HepG2 (cell line): ENCODE data around the gene ARL2. TPM values are rescaled to one million over a fixed set of nuclear protein-coding genes. Genes with fewer than 3 reads are reported as not detected.
A peak's percentile ranks its signal among the peaks of the same experiment; 100 is the strongest.

Experiments
- ADNP ChIP-seq: sonication (generic); formaldehyde crosslinking; IDR thresholded peaks from 2 replicates; pipeline ENCODE4 v1.4.0; 2020; ENCODE audit warnings: missing genetic modification reagents
- CBFB ChIP-seq: sonication (generic); formaldehyde crosslinking; IDR thresholded peaks from 2 replicates; pipeline ENCODE4 v1.4.0; 2020; ENCODE audit warnings: missing genetic modification reagents
- ELK4 ChIP-seq: sonication (generic); formaldehyde crosslinking; IDR thresholded peaks from 2 replicates; pipeline ENCODE4 v1.9.0; 2021; ENCODE audit warnings: missing genetic modification reagents, borderline replicate concordance
- GABPB1 ChIP-seq: IDR thresholded peaks from 2 replicates; pipeline ENCODE4 v1.6.1; 2016; ENCODE audit warnings: mild to moderate bottlenecking, missing genetic modification reagents, moderate library complexity, missing compliant biosample characterization
- KLF6 ChIP-seq: IDR thresholded peaks from 2 replicates; pipeline ENCODE4 v1.8.0; 2016; ENCODE audit warnings: missing biosample characterization, missing genetic modification reagents
- MAX ChIP-seq: IDR thresholded peaks from 2 replicates; pipeline ENCODE4 v1.6.1; 2012; ENCODE audit warnings: inconsistent platforms
- NR0B2 ChIP-seq: sonication (generic); formaldehyde crosslinking; IDR thresholded peaks from 2 replicates; pipeline ENCODE4 v1.4.0; 2020; ENCODE audit warnings: mild to moderate bottlenecking, missing genetic modification reagents
- PHB2 ChIP-seq: fragments of 450-650 bp; IDR thresholded peaks from 2 replicates; pipeline ENCODE4 v1.6.1; 2018; ENCODE audit not compliant: partially characterized antibody
- PLSCR1 ChIP-seq: sonication (generic); formaldehyde crosslinking; IDR thresholded peaks from 2 replicates; pipeline ENCODE4 v1.5.0; 2020; ENCODE audit warnings: missing genetic modification reagents, mild to moderate bottlenecking, borderline replicate concordance
- RAD21 ChIP-seq: fragments of 450-650 bp; formaldehyde crosslinking; IDR thresholded peaks from 2 replicates; pipeline ENCODE4 v1.5.0; 2020; ENCODE audit warnings: mild to moderate bottlenecking
- SP4 ChIP-seq: sonication (generic); formaldehyde crosslinking; IDR thresholded peaks from 2 replicates; pipeline ENCODE4 v1.8.1; 2023; ENCODE audit warnings: mild to moderate bottlenecking, missing genetic modification reagents
- U2AF1 ChIP-seq: fragments of 200-400 bp; formaldehyde crosslinking; optimal IDR thresholded peaks from 2 replicates; pipeline ENCODE3; 2017; ENCODE audit warnings: mild to moderate bottlenecking, low read depth, low read length
- ZNF136 ChIP-seq: sonication (generic); formaldehyde crosslinking; IDR thresholded peaks from 2 replicates; pipeline ENCODE4 v1.8.1; 2022; ENCODE audit warnings: low read depth, mild to moderate bottlenecking, moderate library complexity, missing genetic modification reagents
- ZNF160 ChIP-seq: sonication (generic); formaldehyde crosslinking; IDR thresholded peaks from 2 replicates; pipeline ENCODE4 v1.8.0; 2022; ENCODE audit warnings: mild to moderate bottlenecking, inconsistent platforms, missing genetic modification reagents
- ZNF18 ChIP-seq: sonication (generic); formaldehyde crosslinking; IDR thresholded peaks from 2 replicates; pipeline ENCODE4 v1.8.0; 2022; ENCODE audit warnings: mild to moderate bottlenecking, missing genetic modification reagents; ENCODE audit not compliant: insufficient replicate concordance
- ZNF234 ChIP-seq: sonication (generic); formaldehyde crosslinking; conservative IDR thresholded peaks from 2 replicates; pipeline ENCODE4 v1.5.1; 2020; ENCODE audit warnings: mild to moderate bottlenecking, missing genetic modification reagents
- ZNF264 ChIP-seq: sonication (generic); formaldehyde crosslinking; IDR thresholded peaks from 2 replicates; pipeline ENCODE4 v1.4.0; 2020; ENCODE audit warnings: missing genetic modification reagents
- ZNF275 ChIP-seq: sonication (generic); formaldehyde crosslinking; IDR thresholded peaks from 2 replicates; pipeline ENCODE4 v1.8.0; 2022; ENCODE audit warnings: missing genetic modification reagents, mild to moderate bottlenecking, inconsistent platforms, borderline replicate concordance
- ZNF317 ChIP-seq: sonication (generic); formaldehyde crosslinking; IDR thresholded peaks from 2 replicates; pipeline ENCODE4 v1.5.0; 2020; ENCODE audit warnings: mild to moderate bottlenecking, missing genetic modification reagents
- ZNF580 ChIP-seq: IDR thresholded peaks from 2 replicates; pipeline ENCODE4 v1.6.1; 2016; ENCODE audit warnings: low read depth, borderline replicate concordance
- ZNF691 ChIP-seq: sonication (generic); formaldehyde crosslinking; IDR thresholded peaks from 2 replicates; pipeline ENCODE4 v1.4.0; 2020; ENCODE audit warnings: missing genetic modification reagents, low read depth, mild to moderate bottlenecking, borderline replicate concordance
- ZNF704 ChIP-seq: sonication (generic); formaldehyde crosslinking; IDR thresholded peaks from 2 replicates; pipeline ENCODE4 v1.8.1; 2023; ENCODE audit warnings: mild to moderate bottlenecking, inconsistent platforms, moderate library complexity, missing genetic modification reagents, borderline replicate concordance
- ZSCAN31 ChIP-seq: sonication (generic); formaldehyde crosslinking; IDR thresholded peaks from 2 replicates; pipeline ENCODE4 v1.5.0; 2020; ENCODE audit warnings: low read depth, mild to moderate bottlenecking, missing genetic modification reagents
- polyA plus RNA-seq, 8 experiments: library from polyadenylated mRNA; depleted of rRNA in 3 of 8; stranded (reverse) in 7 of 8; unstranded in 1 of 8; fragments of >200 nt; fragmentation: Illumina TruSeq in 4 of 8; extraction: Trizol in 4 of 8; gene quantifications; 2 replicates each; pipeline versions ENCODE4 v1.2.1 to v1.2.3, GENCODE V29; 2011 to 2016; ENCODE audit warnings: low read depth in 4 of 8, missing spikeins in 1 of 8, mixed read lengths in 1 of 8; ENCODE audit not compliant: insufficient read depth in 1 of 8
- total RNA-seq, 5 experiments: library from RNA; depleted of rRNA; stranded (reverse); fragments of >200 nt; fragmentation: Illumina TruSeq; extraction: Trizol; gene quantifications; 2 replicates each; pipeline ENCODE4 v1.2.3, GENCODE V29; 2016; ENCODE audit warnings: low read depth in 1 of 5

ARL2 gene
- total and polyA plus RNA-seq, 2 of the 13 experiments (the other 11 are each of a cell fraction or from before 2014, with no cell fraction given) = 82.9 to 84.4 TPM

- TF ChIP-seq NR0B2 (CRISPR knock-in tag) (no peak), ZNF160 (CRISPR knock-in tag) (no peak), ZNF264 (no peak), PLSCR1 (CRISPR knock-in tag) (no peak), ZSCAN31 (CRISPR knock-in tag) (no peak), ADNP (CRISPR knock-in tag) (no peak), PHB2 (no peak), SP4 (CRISPR knock-in tag) (no peak), U2AF1 (no peak), ELK4 (no peak), ZNF580 (CRISPR knock-in tag) (no peak), ZNF704 (CRISPR knock-in tag) (no peak), RAD21 (CRISPR knock-in tag) (peak; percentile 65), ZNF136 (CRISPR knock-in tag) (no peak), ZNF691 (CRISPR knock-in tag) (no peak), KLF6 (CRISPR knock-in tag) (no peak), ZNF234 (no peak), ZNF317 (CRISPR knock-in tag) (no peak), GABPB1 (CRISPR knock-in tag) (no peak), CBFB (no peak), ZNF18 (no peak), ZNF275 (no peak), MAX (no peak)
Observed at GRCh38 chr11:65060913-65061408, 47.0 kb downstream of the ARL2 start (continued).
